ENCODE data around the gene ZNF195. TPM values are rescaled to one million over a fixed set of nuclear protein-coding genes. Genes with fewer than 3 reads are reported as not detected.
"Not testable (repeated sequence)": the region's sequence is repeated elsewhere in the genome, so short reads cannot be mapped to it uniquely, and the experiment has no call there.

Gene ZNF195
- total RNA-seq, 1 donor from 2014 or later: 9.1 TPM

- ATAC-seq; intact Hi-C loops (cut with DNase I); DNase-seq (ENCODE audit: missing footprints): not testable (repeated sequence)
Observed at GRCh38 chr11:3330064-3330463, 48.9 kb downstream of the ZNF195 start.

- ATAC-seq; intact Hi-C loops (cut with DNase I); DNase-seq (ENCODE audit: missing footprints): not testable (repeated sequence)
Observed at GRCh38 chr11:3328503-3328902, 50.4 kb downstream of the ZNF195 start.

GRCh38 chr11:3326450-3326849 is 52.5 kb downstream of the ZNF195 start:
- intact Hi-C loops (cut with DNase I): not testable (repeated sequence)

GRCh38 chr11:3324724-3325123 is 54.2 kb downstream of the ZNF195 start:
- ATAC-seq; intact Hi-C loops (cut with DNase I); DNase-seq (ENCODE audit: missing footprints): not testable (repeated sequence)

More at GRCh38 chr11:3326450-3326849, 52.5 kb downstream of the ZNF195 start:
- DNase-seq (ENCODE audit: missing footprints); ATAC-seq: not testable (repeated sequence)

Other genes with a start within 250 kb of the ZNF195 start
- 18.4 TPM for gene OSBPL5, start 213.8 kb downstream of the ZNF195 start, total RNA-seq
- gene MRGPRG, start 160.3 kb downstream of the ZNF195 start, total RNA-seq: not detected
- gene MRGPRE, start 146.7 kb downstream of the ZNF195 start, total RNA-seq: not detected

All from Right ventricle myocardium inferior (tissue), 1 donor.